Stimulated activated naive CD8-positive, alpha-beta T cell treated with anti-CD3 and anti-CD28 coated beads, Interleukin-15, amount 100 ng/mL, for 72 hours (primary cell): ENCODE results near the gene ANKRD11.
A peak's percentile ranks its signal among the peaks of the same experiment; 100 is the strongest.

Source experiments
- ATAC-seq: fragments of 150-1000 bp; cut with Tn5 transposase; 2 replicates; pipeline ENCODE4 v1.10.0; 2021; ENCODE audit warnings: mild to moderate bottlenecking, moderate library complexity
- DNase-seq, 2 donors: peaks; one replicate each; pipeline ENCODE4 v3.0.0; 2021 to 2022
- H3K27ac Mint-ChIP-seq, 2 donors: one replicate each; pipeline ENCODE4 v1.8.0; 2022; ENCODE audit warnings: mild to moderate bottlenecking in 2 of 2, mixed read lengths in 2 of 2, moderate library complexity in 2 of 2
- H3K27me3 Mint-ChIP-seq: one replicate; pipeline ENCODE4 v1.8.0; 2022; ENCODE audit warnings: mixed read lengths
- H3K4me1 Mint-ChIP-seq: one replicate; pipeline ENCODE4 v1.8.0; 2022; ENCODE audit warnings: mild to moderate bottlenecking, mixed read lengths
- H3K4me3 Mint-ChIP-seq, 2 donors: one replicate each; pipeline ENCODE4 v1.8.0; 2022; ENCODE audit warnings: mild to moderate bottlenecking in 2 of 2, mixed read lengths in 2 of 2, moderate library complexity in 1 of 2
- H3K9me3 Mint-ChIP-seq, 2 donors: one replicate each; pipeline ENCODE4 v1.8.0; 2022; ENCODE audit warnings: mixed read lengths in 2 of 2

ANKRD11 gene

DNA sequence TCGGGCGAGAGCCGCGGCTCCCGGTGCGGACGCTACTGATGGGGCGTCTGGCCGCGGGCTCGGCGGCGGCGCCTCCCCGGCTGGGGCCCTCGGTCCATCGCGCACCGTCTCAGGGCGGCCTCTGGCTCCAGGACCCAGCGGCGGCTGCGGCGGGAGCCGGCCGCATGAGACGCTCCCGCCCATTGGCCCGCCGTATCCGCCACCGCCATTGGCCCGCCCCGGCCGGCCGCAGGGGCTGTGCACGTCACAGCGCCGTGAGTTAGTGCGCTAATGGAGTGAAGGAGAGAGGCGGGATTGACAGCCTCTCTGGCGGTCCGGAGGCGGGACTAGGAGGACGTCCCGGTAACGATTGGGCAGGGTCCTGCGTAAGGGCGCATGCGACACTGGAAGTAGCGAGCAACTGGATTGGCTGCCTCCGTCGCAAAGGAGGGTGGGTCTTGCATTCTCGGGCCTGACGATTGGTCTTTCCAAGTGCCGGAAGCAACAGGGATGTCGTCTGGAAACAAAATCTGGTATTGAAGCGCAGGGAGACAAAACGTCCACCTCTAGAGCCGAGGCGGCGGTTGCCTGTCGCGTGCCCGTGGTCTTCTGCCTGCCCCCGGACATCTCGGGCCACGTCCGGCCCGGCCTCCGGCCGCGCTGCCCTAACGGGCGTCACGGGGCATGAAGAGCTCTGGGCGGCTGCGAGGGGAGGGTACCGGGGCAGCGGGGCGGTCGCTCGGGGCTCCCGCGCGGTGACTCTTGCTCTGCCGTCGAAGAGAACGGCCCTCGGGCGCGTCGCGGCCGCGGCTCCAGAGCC lies at the start of gene ANKRD11:
ANKRD11 (minus strand) TSS at position 123 of the 799 bp plus-strand sequence. CDS start 173,542 bp downstream, outside the sequence.
- H3K27me3 Mint-ChIP-seq: no peaks in the 10 kb centered on the region

DNA sequence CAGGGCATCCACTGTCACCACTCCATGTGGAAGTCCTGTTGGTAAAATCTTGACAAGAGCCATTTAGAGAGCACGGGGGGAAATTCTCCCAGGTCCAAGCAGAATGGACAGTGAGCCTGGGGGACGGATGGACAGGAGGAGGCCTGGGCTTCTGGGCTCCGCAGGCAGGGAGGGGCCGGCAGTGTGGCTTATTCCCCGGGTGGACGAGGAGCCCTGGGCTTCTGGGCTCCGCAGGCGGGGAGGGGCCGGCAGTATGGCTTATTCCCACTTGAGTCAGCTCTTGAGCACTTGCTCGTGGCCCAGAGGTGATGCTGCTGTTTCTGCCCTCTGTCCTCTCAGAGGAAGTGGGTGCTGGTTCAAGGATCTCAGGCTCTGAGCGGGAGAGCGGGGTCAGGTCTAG lies 47.9 kb upstream of the ANKRD11 start:
- H3K4me3 Mint-ChIP-seq: no peak overlapping the region
- no peaks in the 10 kb centered on the region for H3K27me3 Mint-ChIP-seq
- peak overlapping the region in 1 of 2 donors; percentile 39 for H3K27ac Mint-ChIP-seq
- no peaks in the 10 kb centered on the region for H3K9me3 Mint-ChIP-seq
- H3K4me1 Mint-ChIP-seq: peaks cover 22% of the 10 kb centered on the region
- ATAC-seq (no peak), DNase-seq (no peak)

More for the DNA sequence above, at the start of gene ANKRD11:
- H3K9me3 Mint-ChIP-seq: no peaks in the 10 kb centered on the region
- H3K27ac Mint-ChIP-seq: peak within 1 kb of the TSS; percentile 99 to 100
- H3K4me1 Mint-ChIP-seq: peaks cover 66% of the 10 kb centered on the region
- DNase-seq: peak; percentile 99
- ATAC-seq: peak; percentile 91
- peak within 1 kb of the TSS; percentile 90 to 96 for H3K4me3 Mint-ChIP-seq

DNA sequence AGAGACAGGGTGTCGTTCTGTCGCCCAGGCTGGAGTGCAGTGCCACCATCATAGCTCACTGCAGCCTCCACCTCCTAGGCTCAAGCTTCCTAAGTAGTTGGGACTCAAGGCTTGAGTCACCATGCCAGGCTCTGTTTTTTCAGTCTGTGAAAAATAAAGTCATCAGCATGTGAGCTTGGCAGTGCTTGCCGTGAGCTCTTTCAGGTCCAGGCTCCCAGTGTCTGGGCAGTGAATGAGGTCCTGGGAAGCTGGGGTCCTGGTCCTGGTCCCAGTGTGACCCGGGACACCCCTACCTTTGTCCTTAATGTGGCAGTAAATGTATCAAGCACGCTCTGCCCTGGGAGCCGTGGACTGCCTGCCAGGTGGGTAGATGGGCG lies 47.2 kb upstream of the ANKRD11 start:
- Mint-ChIP-seq H3K4me3 (no peak overlapping the region), H3K4me1 (peaks cover 24% of the 10 kb centered on the region), H3K9me3 (no peaks in the 10 kb centered on the region), H3K27ac (no peak overlapping the region), H3K27me3 (no peaks in the 10 kb centered on the region)
- no peak for ATAC-seq
- DNase-seq: no peak

DNA sequence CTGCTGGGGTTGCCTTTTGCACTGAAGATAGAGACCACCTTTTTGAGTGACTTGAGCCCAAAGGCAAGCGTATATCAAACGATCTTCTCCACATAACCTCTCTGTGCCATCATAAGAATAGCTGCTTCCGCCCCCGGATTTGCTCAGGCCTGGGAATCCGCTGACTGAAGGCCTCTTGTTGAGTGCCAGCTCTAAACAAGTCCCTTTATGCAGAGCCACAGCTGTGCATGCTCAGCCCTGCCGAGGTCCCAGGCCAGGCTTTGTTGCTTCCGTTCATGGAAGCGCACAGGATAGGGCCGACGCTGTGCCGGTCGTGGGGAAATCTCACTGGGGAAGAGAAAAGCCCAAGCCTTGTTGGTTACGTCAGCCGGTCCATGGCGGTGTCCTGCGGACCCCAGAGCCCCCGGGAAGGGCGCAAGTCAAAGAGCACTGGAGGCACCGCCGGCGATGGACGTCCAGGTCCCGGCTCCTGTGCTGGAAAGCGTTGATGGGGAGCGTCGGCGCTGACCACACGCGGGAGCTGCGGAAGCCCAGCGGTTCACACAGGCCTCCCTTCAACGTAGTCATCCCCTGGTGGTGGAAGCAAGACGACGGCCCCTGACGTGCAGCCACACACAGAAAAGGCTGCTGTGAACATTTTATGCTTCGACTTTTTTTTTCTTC lies 46.7 kb upstream of the ANKRD11 start:
- ATAC-seq (no peak), DNase-seq (no peak)
- H3K4me1 Mint-ChIP-seq: peaks cover 24% of the 10 kb centered on the region
- H3K27ac Mint-ChIP-seq: no peak overlapping the region
- H3K9me3 Mint-ChIP-seq: no peaks in the 10 kb centered on the region
- H3K27me3 Mint-ChIP-seq: no peaks in the 10 kb centered on the region
- H3K4me3 Mint-ChIP-seq: no peak overlapping the region

DNA sequence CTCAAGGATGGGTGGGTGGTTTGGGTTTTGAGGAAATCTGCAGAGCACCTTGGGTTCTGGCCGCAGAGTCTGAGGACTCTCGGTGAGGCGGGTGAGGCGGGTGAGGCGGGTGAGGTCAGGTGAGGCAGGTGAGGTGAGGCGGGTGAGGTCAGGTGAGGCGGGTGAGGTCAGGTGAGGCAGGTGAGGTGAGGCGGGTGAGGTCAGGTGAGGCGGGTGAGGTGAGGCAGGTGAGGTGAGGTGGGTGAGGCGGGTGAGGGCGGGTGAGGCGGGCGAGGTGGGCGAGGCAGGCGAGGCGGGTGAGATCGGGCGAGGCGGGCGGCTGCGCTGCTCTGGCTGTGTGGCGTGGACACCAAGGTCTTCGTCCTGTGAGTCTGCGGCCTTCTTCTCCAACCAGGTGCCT lies 46.0 kb upstream of the ANKRD11 start:
- H3K27me3 Mint-ChIP-seq: no peaks in the 10 kb centered on the region
- peaks cover 24% of the 10 kb centered on the region for H3K4me1 Mint-ChIP-seq
- H3K27ac Mint-ChIP-seq: no peak overlapping the region
- no peak overlapping the region for H3K4me3 Mint-ChIP-seq
- ATAC-seq (no peak), DNase-seq (no peak)
- no peaks in the 10 kb centered on the region for H3K9me3 Mint-ChIP-seq

DNA sequence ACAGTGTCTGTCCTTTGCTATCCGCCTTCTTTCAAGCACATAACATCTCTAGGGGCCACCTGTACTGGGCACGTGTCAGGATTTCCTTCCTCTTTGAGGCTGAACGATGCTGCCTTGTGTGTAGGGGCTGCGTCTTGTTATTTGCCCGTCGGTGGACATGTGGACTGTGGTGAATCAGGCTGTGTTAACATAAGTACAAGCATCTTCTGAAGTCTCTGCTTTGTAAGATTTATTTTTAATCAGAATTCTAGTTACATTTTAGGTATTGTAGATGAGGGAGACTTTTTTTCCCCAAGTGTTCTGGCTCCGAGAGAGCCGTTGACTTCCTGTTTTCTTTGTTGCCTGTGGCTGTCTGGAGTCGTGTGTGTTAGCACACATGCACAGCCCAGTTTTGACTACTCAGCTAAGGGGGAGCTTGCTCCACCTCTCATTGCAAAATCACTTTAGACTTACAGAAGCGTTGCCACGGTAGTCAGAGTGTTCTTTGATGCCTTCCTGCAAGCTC lies 43.9 kb upstream of the ANKRD11 start:
- DNase-seq: no peak
- peak overlapping the region; percentile 22 to 93 for H3K27ac Mint-ChIP-seq
- H3K27me3 Mint-ChIP-seq: no peaks in the 10 kb centered on the region
- peaks cover 24% of the 10 kb centered on the region for H3K4me1 Mint-ChIP-seq
- ATAC-seq: peak; percentile 78
- H3K4me3 Mint-ChIP-seq: peak overlapping the region in 1 of 2 donors; percentile 52
- no peaks in the 10 kb centered on the region for H3K9me3 Mint-ChIP-seq

DNA sequence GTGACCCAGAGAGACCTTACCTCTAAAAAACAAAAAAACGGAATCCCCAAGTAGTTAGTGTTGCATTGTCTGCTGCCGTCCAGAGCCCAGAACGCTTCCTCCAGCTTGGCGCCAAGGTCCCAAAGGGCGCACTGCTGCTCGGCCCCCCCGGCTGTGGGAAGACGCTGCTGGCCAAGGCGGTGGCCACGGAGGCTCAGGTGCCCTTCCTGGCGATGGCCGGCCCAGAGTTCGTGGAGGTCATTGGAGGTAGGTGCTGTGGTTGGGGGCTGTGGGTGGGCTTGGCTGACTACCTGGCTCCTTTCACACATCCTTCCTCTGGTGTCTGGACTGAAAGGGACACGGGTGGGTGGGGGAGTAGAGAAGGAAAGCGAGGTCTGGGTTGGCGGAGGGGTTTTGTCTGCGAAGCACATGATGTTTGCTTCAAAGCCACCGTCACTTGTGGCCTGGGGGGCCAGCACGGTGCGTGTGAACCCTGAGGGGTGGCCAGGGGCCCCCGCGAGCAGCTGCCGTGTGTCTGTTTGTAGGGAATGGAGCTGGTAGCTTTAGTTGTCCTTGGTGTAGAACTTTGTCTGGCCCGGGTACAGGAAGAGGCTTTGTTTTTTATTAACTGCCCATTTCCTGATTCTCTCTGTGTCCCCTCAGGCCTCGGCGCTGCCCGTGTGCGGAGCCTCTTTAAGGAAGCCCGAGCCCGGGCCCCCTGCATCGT lies 41.6 kb upstream of the ANKRD11 start:
- Mint-ChIP-seq H3K4me3 (no peak overlapping the region), H3K27me3 (no peaks in the 10 kb centered on the region), H3K27ac (no peak overlapping the region), H3K4me1 (peaks cover 24% of the 10 kb centered on the region), H3K9me3 (no peaks in the 10 kb centered on the region)
- no peak for ATAC-seq
- no peak for DNase-seq

DNA sequence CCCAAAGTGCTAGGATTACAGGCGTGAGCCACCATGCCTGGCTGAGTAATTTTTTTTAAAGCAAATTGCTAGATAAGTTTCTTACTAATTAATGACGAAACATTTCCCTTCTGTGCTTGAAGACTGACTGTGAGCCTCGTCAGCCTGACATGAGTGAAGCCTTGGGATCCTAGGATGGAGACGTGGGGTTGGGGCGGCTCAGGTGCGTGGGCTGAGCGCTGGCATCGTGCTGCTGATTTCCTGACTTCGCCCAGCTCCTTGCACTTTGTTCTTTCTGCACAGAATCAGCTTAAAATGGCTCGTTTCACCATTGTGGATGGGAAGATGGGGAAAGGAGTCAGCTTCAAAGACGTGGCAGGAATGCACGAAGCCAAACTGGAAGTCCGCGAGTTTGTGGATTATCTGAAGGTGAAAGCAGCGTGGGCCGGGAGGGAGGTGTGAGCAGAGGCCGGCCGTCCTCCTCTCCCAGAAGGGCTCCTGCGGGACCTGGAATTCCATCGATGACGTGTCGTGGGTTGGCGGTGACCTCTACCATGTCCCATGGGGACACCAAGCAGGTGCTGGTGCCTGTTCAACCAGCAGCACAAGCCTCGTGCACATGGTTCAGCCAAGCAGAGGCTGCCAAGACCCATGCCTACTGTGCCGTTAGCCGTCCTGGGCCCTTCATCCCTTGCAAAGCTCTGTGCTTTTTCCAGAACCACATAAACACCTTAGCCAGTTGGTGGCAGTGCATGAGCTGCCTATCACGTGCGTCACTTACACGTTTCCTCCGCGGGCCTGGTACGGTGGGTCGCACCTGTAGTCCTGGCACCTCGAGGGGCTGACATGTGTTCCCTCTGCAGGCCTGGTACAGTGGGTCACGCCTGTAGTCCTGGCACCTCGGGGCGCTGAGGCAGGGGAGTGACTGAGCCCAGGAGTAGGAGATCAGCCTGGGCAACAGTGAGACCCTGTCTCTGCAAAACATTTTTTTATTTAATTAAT lies 40.3 kb upstream of the ANKRD11 start:
- Mint-ChIP-seq H3K9me3 (no peaks in the 10 kb centered on the region), H3K27ac (no peak overlapping the region), H3K4me3 (no peak overlapping the region), H3K27me3 (no peaks in the 10 kb centered on the region), H3K4me1 (peaks cover 24% of the 10 kb centered on the region)
- no peak for DNase-seq
- no peak for ATAC-seq

DNA sequence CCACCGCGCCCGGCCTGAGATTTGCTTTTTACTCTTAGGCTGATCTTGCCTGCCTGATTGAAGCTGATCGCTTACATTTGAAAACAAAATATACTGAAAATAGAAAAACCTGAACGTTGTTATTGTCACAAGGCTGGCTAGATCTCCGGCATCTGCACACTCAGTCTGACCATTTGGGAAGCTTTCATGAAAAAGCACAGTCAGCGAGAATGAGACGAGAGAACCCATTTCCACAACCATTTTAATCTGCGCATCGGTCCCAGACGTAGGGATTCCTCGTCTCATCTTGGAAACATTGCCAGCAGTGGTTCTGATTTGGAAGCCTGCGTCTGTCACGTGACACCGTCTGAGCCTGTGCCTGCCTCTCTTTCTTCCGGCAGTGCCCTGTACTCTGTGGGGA lies 38.7 kb upstream of the ANKRD11 start:
- Mint-ChIP-seq H3K27me3 (no peaks in the 10 kb centered on the region), H3K4me1 (peaks cover 10% of the 10 kb centered on the region), H3K9me3 (no peaks in the 10 kb centered on the region), H3K4me3 (no peak overlapping the region), H3K27ac (peak overlapping the region in 1 of 2 donors; percentile 19)
- ATAC-seq: no peak
- DNase-seq: no peak

DNA sequence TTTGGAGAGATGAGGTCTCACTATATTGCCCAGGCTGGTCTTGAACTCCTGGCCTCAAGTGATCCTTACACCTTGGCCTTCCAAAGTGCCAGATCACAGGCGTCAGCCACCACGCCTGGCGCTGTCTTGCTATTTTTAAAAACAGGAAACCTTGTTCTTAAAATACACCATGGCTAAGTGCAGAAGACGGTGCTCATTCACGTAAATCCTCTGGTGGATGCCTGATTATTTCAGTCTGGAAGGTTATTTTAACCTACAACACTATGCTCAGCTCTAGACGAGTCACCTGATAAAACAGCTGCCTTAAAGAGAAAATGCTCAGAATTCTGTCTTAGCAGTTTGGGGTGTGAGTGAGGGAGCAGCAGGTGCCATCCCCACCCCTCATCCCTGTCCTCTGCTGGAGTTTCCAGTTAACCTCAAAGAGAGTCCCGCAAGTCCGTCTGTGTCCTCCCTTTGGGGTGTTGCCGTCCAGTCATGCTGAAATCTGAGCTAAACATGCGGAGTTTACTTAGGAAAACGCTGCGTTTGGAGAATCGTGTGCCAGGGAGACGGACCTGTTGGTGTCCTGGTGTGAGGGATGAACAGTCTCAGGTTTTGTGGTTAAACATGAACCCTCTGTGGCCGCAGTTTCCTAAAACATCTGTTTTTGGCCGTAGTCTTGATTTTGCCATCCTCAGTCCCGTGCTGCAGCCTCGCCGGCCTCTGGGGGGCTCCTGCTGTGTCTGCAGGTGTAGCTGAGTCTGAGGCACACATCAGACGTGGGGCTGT lies 35.0 kb upstream of the ANKRD11 start:
- no peaks in the 10 kb centered on the region for H3K4me1 Mint-ChIP-seq
- DNase-seq (no peak), ATAC-seq (no peak)
- H3K27ac Mint-ChIP-seq: peak overlapping the region in 1 of 2 donors; percentile 83
- no peaks in the 10 kb centered on the region for H3K27me3 Mint-ChIP-seq
- no peaks in the 10 kb centered on the region for H3K9me3 Mint-ChIP-seq
- H3K4me3 Mint-ChIP-seq: no peak overlapping the region

DNA sequence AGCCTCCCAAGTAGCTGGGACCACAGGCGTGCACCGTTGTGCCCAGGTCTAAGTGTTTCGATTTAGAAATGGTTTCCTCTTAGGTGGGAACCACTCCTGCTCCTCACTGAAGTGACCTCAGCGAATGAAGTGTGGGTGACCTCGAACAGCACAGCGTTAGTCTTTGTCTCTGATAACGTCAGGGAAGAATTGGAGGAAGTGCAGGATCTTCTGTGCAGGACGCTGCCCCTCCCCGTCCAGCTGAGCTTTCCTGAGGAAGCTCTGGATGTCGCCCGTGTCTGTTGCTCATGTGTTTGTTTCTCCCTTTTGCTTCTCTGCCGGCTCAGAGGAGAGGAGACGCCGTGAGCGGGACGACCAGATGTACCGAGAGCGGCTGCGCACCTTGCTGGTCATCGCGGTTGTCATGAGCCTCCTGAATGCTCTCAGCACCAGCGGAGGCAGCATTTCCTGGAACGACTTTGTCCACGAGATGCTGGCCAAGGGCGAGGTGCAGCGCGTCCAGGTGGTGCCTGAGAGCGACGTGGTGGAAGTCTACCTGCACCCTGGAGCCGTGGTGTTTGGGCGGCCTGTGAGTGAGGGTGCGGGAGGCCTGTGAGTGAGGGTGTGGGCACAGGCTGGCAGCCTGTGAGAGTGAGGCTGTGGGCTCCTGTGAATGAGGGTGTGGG lies 33.5 kb upstream of the ANKRD11 start:
- DNase-seq (no peak), ATAC-seq (no peak)
- Mint-ChIP-seq H3K4me1 (peaks cover 5% of the 10 kb centered on the region), H3K27me3 (no peaks in the 10 kb centered on the region), H3K9me3 (no peaks in the 10 kb centered on the region), H3K4me3 (no peak overlapping the region), H3K27ac (peak overlapping the region in 1 of 2 donors; percentile 69)

DNA sequence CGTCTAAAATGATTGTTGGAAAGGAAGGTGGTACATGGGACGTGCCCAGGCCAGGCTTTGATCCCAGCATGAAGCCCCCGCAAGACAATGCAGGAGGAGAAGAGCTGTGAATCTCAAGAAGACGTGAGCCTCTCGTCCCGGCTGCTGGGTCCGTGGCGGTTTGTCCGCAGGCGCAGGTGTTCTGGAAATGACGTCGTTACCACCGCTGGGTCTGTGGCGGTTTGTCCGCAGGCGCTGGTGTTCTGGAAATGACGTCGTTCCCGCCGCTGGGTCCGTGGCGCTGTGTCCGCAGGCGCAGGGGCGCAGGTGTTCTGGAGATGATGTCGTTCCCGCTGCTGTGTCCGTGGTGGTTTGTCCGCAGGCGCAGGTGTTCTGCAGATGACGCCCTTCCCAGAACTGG lies 31.9 kb upstream of the ANKRD11 start:
- Mint-ChIP-seq H3K4me1 (peaks cover 5% of the 10 kb centered on the region), H3K9me3 (no peaks in the 10 kb centered on the region), H3K27me3 (no peaks in the 10 kb centered on the region), H3K27ac (no peak overlapping the region), H3K4me3 (no peak overlapping the region)
- ATAC-seq (no peak), DNase-seq (no peak)

DNA sequence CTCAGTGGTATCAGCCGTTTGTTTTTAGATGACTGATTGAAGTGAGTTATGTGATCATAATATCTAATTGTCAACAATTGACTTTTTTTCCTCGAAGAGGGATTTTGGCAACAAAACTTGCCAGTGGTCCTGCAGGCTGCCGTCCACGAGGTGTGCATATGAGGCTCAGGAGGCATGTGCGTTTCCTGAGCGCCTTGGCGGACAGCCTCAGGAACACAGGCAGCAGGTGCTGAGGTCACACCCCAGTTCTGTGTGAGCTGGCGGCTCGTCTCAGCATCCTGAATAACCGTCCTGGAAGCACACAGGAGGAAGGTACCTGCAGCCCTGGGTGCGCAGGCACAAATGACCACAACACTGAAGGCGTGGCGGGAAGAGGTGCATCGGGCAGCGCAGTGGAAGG lies 29.5 kb upstream of the ANKRD11 start:
- H3K27ac Mint-ChIP-seq: peak overlapping the region in 1 of 2 donors; percentile 63
- no peaks in the 10 kb centered on the region for H3K9me3 Mint-ChIP-seq
- DNase-seq (no peak), ATAC-seq (no peak)
- no peaks in the 10 kb centered on the region for H3K27me3 Mint-ChIP-seq
- H3K4me3 Mint-ChIP-seq: no peak overlapping the region
- H3K4me1 Mint-ChIP-seq: peaks cover 5% of the 10 kb centered on the region

DNA sequence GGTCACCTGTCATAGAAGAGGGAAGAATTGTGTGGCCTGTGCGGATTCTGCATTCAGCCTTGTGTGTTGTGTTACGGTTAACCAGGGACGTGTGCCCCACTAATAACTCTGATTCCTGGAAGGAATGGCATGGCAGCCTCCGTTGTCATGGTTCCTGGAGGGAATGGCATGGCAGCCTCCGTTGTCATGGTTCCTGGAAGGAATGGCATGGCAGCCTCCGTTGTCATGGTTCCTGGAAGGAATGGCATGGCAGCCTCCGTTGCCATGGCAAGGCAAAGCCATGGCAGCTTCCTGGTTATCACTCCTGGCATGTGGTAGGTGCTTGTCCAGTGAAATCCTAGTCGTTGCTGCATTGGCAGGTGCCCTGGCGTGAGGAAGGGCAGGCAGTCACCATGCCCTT lies 26.8 kb upstream of the ANKRD11 start:
- DNase-seq (no peak), ATAC-seq (no peak)
- H3K4me1 Mint-ChIP-seq: peaks cover 5% of the 10 kb centered on the region
- no peaks in the 10 kb centered on the region for H3K9me3 Mint-ChIP-seq
- no peak overlapping the region for H3K27ac Mint-ChIP-seq
- no peak overlapping the region for H3K4me3 Mint-ChIP-seq
- H3K27me3 Mint-ChIP-seq: no peaks in the 10 kb centered on the region
